PC-3 (cell line): ENCODE data around the gene GPD1.

ENCODE experiments used
- EZH2phosphoT487 ChIP-seq: fragments of 300-600 bp; sonication (generic); IDR thresholded peaks from 2 replicates; pipeline ENCODE4 v1.6.1; 2018; ENCODE audit warnings: mild to moderate bottlenecking, antibody characterized with exemption, low read length, borderline replicate concordance
- TF ChIP-seq, protein P1 (sequence below): fragments of 300-600 bp; sonication (generic); conservative IDR thresholded peaks from 2 replicates; pipeline ENCODE4 v1.5.1; 2017; ENCODE audit warnings: antibody characterized with exemption, low read depth, mild to moderate bottlenecking, low read length

DNA sequence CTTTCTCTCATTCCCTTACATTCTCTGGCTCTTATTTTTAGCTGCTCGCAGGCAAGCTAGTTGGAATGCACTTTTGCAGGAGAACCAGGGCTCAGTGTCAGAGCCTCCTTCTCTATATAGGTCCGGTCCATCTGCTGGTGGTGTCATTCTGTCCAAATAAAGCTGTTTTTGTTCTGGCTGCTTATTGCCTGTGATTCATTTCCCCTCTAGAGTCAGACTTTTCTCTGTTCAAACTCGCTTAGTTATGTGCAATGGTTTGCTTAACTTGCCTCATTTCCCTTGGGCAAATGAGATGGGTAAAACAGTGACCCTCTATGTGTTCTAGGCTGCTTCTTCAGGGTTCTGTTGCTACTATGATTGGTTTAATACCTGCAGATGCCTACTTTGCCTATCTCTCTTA is 15.8 kb upstream of the GPD1 start:
- TF ChIP-seq, protein P1, sequence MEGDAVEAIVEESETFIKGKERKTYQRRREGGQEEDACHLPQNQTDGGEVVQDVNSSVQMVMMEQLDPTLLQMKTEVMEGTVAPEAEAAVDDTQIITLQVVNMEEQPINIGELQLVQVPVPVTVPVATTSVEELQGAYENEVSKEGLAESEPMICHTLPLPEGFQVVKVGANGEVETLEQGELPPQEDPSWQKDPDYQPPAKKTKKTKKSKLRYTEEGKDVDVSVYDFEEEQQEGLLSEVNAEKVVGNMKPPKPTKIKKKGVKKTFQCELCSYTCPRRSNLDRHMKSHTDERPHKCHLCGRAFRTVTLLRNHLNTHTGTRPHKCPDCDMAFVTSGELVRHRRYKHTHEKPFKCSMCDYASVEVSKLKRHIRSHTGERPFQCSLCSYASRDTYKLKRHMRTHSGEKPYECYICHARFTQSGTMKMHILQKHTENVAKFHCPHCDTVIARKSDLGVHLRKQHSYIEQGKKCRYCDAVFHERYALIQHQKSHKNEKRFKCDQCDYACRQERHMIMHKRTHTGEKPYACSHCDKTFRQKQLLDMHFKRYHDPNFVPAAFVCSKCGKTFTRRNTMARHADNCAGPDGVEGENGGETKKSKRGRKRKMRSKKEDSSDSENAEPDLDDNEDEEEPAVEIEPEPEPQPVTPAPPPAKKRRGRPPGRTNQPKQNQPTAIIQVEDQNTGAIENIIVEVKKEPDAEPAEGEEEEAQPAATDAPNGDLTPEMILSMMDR, result no peak
- no peak for TF ChIP-seq EZH2phosphoT487
